Upper lobe of right lung (tissue), 1 donor: Measurements from ENCODE around the gene SLC6A12. TPM values are rescaled to one million over a fixed set of nuclear protein-coding genes. Genes with fewer than 3 reads are reported as not detected.
A peak's percentile ranks its signal among the peaks of the same experiment; 100 is the strongest.

ENCODE experiments used
- ATAC-seq: fragments of 200-7000 bp; cut with Tn5 transposase; one replicate; pipeline ENCODE4 v1.9.1; 2020; ENCODE audit warnings: mild to moderate bottlenecking, moderate library complexity
- DNase-seq: peaks from one replicate; pipeline ENCODE4 v3.0.0-alpha.2; 2020
- H3K27ac ChIP-seq: fragments of 200-600 bp; one replicate; pipeline ENCODE4 v1.8.0; 2022
- H3K27me3 ChIP-seq: fragments of 200-600 bp; one replicate; pipeline ENCODE4 v1.8.0; 2022; ENCODE audit warnings: mild to moderate bottlenecking
- H3K36me3 ChIP-seq: fragments of 200-600 bp; one replicate; pipeline ENCODE4 v1.8.0; 2022
- H3K4me1 ChIP-seq: fragments of 200-600 bp; one replicate; pipeline ENCODE4 v1.8.0; 2022
- H3K4me3 ChIP-seq: fragments of 200-600 bp; one replicate; pipeline ENCODE4 v1.8.0; 2022; ENCODE audit warnings: mild to moderate bottlenecking
- H3K9me3 ChIP-seq: fragments of 200-600 bp; one replicate; pipeline ENCODE4 v1.8.0; 2022
- intact Hi-C: fragments of 100-400 bp; cut with DNase I; formaldehyde crosslinking; loops from one replicate; pipeline ENCODE4 v1.11.0; 2022
- total RNA-seq: library from RNA; stranded (reverse); fragmentation: NEBNext Ultra II Directional; extraction: Animal tissue kit (Norgen Biotek cat#: 25700); gene quantifications from one replicate; pipeline ENCODE4 v1.2.1, GENCODE V29; 2021
- TF ChIP-seq, protein P1 (sequence below): fragments of 200-600 bp; IDR thresholded peaks from one replicate; pipeline ENCODE4 v1.8.0; 2022; ENCODE audit warnings: antibody characterized with exemption
- donor health status: DM: no; HTN: yes; CAD: no; lungs with severe emphysema.

SLC6A12 gene
- total RNA-seq, 1 donor from 2014 or later, result 11.1 TPM

GRCh38 chr12:155006-155405 lies 59.0 kb downstream of the SLC6A12 start:
- Histone ChIP-seq H3K4me1 (no peaks in the 10 kb centered on the region), H3K9me3 (no peaks in the 10 kb centered on the region), H3K27me3 (no peaks in the 10 kb centered on the region), H3K27ac (no peak overlapping the region), H3K36me3 (no peaks in the 10 kb centered on the region), H3K4me3 (no peak overlapping the region)
- no peak for ATAC-seq
- intact Hi-C loops, result no loop called here
- DNase-seq, result no peak
- TF ChIP-seq, protein P1, sequence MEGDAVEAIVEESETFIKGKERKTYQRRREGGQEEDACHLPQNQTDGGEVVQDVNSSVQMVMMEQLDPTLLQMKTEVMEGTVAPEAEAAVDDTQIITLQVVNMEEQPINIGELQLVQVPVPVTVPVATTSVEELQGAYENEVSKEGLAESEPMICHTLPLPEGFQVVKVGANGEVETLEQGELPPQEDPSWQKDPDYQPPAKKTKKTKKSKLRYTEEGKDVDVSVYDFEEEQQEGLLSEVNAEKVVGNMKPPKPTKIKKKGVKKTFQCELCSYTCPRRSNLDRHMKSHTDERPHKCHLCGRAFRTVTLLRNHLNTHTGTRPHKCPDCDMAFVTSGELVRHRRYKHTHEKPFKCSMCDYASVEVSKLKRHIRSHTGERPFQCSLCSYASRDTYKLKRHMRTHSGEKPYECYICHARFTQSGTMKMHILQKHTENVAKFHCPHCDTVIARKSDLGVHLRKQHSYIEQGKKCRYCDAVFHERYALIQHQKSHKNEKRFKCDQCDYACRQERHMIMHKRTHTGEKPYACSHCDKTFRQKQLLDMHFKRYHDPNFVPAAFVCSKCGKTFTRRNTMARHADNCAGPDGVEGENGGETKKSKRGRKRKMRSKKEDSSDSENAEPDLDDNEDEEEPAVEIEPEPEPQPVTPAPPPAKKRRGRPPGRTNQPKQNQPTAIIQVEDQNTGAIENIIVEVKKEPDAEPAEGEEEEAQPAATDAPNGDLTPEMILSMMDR, result no peak

- Histone ChIP-seq H3K4me1 (no peaks in the 10 kb centered on the region), H3K27me3 (no peaks in the 10 kb centered on the region), H3K27ac (no peak overlapping the region), H3K9me3 (no peaks in the 10 kb centered on the region), H3K36me3 (no peaks in the 10 kb centered on the region), H3K4me3 (no peak overlapping the region)
- TF ChIP-seq, protein P1, result no peak
- no peak for DNase-seq
- intact Hi-C loops, result no loop called here
- ATAC-seq, result no peak
Observed at GRCh38 chr12:154058-154457, 59.9 kb downstream of the SLC6A12 start.

DNA sequence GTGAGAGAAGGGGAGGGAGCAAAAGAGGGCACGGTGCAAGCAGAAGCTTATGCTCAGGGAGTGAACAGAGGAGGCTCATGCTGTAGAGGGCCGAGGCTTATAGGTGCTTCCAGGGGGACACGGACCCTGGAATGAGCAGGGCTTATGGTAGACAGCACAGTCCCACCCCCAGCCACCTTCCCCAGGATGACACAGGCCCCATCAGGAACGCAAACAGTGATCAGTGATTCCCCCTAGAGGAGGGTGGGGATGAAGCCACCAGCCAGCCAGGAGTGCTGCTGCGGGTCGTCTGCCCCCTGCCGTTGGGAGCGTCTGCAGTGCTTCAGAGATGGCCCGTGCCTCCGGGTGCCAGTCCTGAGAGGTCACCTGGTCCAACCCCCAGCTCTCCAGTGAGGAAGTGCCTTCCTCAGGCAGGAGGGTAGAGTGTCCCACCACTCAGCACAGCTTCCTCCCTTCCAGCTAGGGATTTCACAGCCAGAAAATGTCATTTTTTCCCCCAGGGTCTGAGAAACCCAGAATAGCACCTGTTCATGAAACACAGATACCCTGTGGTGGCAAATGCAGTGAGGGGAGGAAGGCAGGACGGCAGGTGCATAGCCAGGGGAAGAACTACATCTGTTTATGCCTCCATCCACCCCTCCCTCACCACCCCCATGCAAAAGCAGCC lies 60.7 kb downstream of the SLC6A12 start:
- no peak overlapping the region for H3K27ac ChIP-seq
- H3K4me1 ChIP-seq, result no peaks in the 10 kb centered on the region
- H3K4me3 ChIP-seq, result no peak overlapping the region
- H3K27me3 ChIP-seq, result no peaks in the 10 kb centered on the region
- H3K9me3 ChIP-seq, result no peaks in the 10 kb centered on the region
- TF ChIP-seq, protein P1, result peak; percentile 57
- intact Hi-C loops, result no loop called here
- H3K36me3 ChIP-seq, result no peaks in the 10 kb centered on the region
- DNase-seq, result peak; percentile 84
- ATAC-seq, result peak; percentile 87

- H3K9me3 ChIP-seq, result no peaks in the 10 kb centered on the region
- no peaks in the 10 kb centered on the region for H3K36me3 ChIP-seq
- peak; percentile 53 for ATAC-seq
- TF ChIP-seq, protein P1, result no peak
- DNase-seq, result no peak
- H3K27me3 ChIP-seq, result no peaks in the 10 kb centered on the region
- H3K4me1 ChIP-seq, result no peaks in the 10 kb centered on the region
- H3K27ac ChIP-seq, result no peak overlapping the region
- intact Hi-C loops, result no loop called here
- H3K4me3 ChIP-seq, result no peak overlapping the region
Observed at GRCh38 chr12:152440-152839, 61.5 kb downstream of the SLC6A12 start.

DNA sequence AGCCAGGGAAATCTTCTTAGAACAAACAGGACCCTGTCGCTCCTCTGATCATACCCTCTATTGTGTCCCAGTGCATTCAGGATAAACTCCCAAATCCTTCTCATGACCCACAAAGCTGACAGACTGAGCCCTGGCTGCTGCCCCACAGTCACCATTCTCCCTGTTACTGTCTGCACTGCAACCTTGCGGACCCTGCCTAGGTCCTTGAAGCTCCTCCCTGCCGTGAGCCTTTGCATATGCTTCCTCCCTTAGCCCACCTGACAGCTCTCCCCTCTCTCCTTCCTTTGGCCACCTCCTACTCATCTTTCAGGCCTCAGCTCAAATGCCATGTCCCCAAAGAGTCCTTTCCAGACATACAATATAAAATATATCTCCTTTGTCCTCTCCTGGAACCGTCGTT lies 62.4 kb downstream of the SLC6A12 start:
- Histone ChIP-seq H3K4me3 (no peak overlapping the region), H3K9me3 (no peaks in the 10 kb centered on the region), H3K4me1 (no peaks in the 10 kb centered on the region), H3K27ac (no peak overlapping the region), H3K36me3 (no peaks in the 10 kb centered on the region), H3K27me3 (no peaks in the 10 kb centered on the region)
- no peak for DNase-seq
- TF ChIP-seq, protein P1, result no peak
- intact Hi-C loops, result no loop called here
- no peak for ATAC-seq
